ENCODE measurements around the gene SDHAF3.

DNA sequence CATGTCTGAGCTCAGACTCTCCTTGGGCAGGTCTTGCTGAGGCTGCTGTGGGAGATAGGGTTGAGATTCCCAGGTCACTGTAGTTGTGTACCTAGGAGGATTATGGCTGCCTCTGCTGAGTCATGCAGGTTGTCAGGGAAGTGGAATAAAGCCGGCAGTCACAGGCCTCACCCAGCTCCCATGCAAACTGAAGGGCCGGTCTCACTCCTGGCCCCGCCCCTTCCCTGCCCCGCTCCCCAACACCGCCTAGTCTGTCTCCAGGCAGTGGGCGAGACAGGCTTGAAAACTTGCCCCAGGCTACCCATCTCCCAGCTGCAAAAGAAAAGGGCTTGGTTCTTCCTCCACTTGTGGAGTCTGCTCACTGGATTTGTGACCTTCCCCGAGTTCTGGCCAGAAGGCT is 41.6 kb upstream of the SDHAF3 start:
- TF ChIP-seq EZH2 (IDR thresholded peaks at IDR 0.05): no peak
- TF ChIP-seq, protein P1, sequence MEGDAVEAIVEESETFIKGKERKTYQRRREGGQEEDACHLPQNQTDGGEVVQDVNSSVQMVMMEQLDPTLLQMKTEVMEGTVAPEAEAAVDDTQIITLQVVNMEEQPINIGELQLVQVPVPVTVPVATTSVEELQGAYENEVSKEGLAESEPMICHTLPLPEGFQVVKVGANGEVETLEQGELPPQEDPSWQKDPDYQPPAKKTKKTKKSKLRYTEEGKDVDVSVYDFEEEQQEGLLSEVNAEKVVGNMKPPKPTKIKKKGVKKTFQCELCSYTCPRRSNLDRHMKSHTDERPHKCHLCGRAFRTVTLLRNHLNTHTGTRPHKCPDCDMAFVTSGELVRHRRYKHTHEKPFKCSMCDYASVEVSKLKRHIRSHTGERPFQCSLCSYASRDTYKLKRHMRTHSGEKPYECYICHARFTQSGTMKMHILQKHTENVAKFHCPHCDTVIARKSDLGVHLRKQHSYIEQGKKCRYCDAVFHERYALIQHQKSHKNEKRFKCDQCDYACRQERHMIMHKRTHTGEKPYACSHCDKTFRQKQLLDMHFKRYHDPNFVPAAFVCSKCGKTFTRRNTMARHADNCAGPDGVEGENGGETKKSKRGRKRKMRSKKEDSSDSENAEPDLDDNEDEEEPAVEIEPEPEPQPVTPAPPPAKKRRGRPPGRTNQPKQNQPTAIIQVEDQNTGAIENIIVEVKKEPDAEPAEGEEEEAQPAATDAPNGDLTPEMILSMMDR (IDR thresholded peaks at IDR 0.05 in 2 of 3, conservative IDR thresholded peaks at IDR 0.05 in 1 of 3; ENCODE audit: borderline replicate concordance in 1 of 3, insufficient read depth in 1 of 3, low read depth in 2 of 3, low read length in 2 of 3): no peak

Data from HCT116 (cell line).